HUES48 (cell line): ENCODE measurements around the gene CMTM5.

Experiments
- H3K27ac ChIP-seq: one replicate; pipeline ENCODE4 v1.7.0; 2013; ENCODE audit warnings: low read depth, low read length, inconsistent platforms
- H3K27me3 ChIP-seq: 2 replicates; pipeline ENCODE4 v1.6.1; 2013; ENCODE audit warnings: mild to moderate bottlenecking, low read length; ENCODE audit not compliant: control insufficient read depth, insufficient read depth
- H3K36me3 ChIP-seq: 2 replicates; pipeline ENCODE4 v1.6.1; 2013; ENCODE audit warnings: low read length; ENCODE audit not compliant: control insufficient read depth, insufficient read depth
- H3K4me1 ChIP-seq: 2 replicates; pipeline ENCODE4 v1.6.1; 2013; ENCODE audit warnings: mild to moderate bottlenecking, low read length; ENCODE audit not compliant: control insufficient read depth, insufficient read depth
- H3K4me3 ChIP-seq: 2 replicates; pipeline ENCODE4 v1.5.1; 2013; ENCODE audit warnings: mild to moderate bottlenecking, low read depth, low read length
- H3K9ac ChIP-seq: 2 replicates; pipeline ENCODE4 v1.6.1; 2013; ENCODE audit warnings: mild to moderate bottlenecking, low read depth, low read length, moderate library complexity
- H3K9me3 ChIP-seq: 2 replicates; pipeline ENCODE4 v1.6.1; 2013; ENCODE audit warnings: low read length; ENCODE audit not compliant: control insufficient read depth, insufficient read depth

The CMTM5 gene

DNA sequence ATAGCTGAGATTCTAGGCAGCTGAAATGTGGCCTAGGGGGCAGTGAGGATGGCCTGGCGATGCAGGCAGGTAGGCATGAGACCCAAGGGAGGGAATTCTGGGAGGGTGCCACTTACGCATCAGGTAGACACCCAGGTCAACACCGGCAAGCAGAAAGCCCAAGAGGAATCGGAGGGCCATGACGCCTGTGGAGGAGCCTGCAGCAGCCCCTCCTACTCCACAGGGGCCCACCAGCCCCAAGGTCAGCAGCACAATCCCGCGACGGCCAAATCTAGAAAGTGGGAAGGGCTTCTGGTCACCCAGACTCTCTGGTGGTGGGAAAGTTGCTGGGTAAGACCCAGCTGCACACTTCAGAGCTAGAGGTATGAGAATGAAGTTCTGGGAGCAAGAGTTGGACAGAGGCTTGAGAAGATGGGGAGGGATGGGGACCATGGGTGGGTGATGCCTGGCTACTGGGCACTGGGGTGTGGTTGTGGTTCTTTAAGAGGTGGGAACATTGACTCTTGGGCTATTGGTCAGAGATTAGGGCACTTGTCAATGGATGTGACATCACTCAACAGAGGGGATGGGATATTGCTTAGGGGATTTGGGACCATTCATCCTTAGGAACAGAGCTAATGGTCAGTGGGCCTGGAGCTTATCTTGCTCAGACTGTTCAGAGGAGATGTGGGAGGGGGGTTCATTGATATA, 27.5 kb upstream of the CMTM5 start:
- Histone ChIP-seq H3K4me1 (no peaks in the 10 kb centered on the region), H3K36me3 (no peaks in the 10 kb centered on the region), H3K4me3 (no peak overlapping the region), H3K9ac (no peak overlapping the region), H3K9me3 (no peaks in the 10 kb centered on the region), H3K27ac (no peak overlapping the region), H3K27me3 (peaks cover 26% of the 10 kb centered on the region)

- Histone ChIP-seq H3K9ac (no peak overlapping the region), H3K27me3 (peaks cover 26% of the 10 kb centered on the region), H3K36me3 (peaks cover 7% of the 10 kb centered on the region), H3K4me1 (no peaks in the 10 kb centered on the region), H3K27ac (no peak overlapping the region), H3K9me3 (no peaks in the 10 kb centered on the region), H3K4me3 (peak overlapping the region; percentile 80)
Measured at GRCh38 chr14:23351681-23352505, 25.0 kb upstream of the CMTM5 start.

DNA sequence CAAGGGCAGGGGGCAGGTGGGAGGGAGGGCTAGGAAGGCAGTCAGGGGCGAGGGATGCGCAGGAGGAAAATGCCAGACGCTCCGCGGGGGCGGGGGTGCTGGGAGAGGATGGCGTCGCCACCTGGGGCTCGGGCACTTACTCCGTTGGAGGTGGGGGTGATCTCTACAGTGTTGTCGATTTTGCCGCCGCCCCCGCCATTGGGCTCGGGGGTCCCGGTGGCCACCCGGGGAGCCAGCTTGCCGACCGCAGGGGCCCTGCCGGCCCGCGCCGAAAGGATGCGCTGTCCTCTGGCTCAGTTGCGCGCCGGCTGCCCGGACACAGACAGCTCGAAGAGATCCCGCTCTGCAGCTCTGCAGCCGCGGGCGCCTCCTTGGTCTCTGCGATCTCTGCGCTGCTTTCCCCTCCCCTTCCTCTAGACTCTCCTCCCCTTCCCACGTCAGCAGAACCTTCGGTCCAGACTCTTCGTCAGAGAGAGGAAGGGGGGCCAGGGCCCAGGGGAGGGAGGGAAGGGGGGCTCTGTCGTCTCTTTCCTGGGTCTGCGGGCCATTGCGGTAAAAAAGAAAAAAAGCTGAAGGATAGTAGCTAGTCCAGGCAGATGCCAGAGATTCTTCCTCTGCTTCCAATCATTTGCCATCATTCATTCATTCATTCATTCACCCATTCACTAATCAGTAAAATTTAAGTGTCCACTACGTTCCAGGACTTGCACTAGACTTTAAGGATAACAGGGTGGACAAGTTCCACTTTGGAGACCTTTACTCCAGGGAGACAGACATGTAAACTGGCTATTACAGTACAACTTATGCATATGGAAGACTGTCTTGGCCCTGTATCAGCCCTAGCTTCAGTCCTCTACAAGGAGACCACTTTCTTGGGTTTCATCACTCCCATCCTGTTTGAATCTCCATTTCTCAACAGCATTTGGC, 24.1 kb upstream of the CMTM5 start, which contains the start of gene SLC22A17:
SLC22A17 (minus strand) TSS at position 382 of the 927 bp plus-strand sequence.
- H3K36me3 ChIP-seq: peaks cover 16% of the 10 kb centered on the region
- no peaks in the 10 kb centered on the region for H3K4me1 ChIP-seq
- H3K27me3 ChIP-seq: peaks cover 26% of the 10 kb centered on the region
- no peaks in the 10 kb centered on the region for H3K9me3 ChIP-seq
- peak within 1 kb of the TSS; percentile 80 for H3K4me3 ChIP-seq
- H3K9ac ChIP-seq: no peak within 1 kb of the TSS
- H3K27ac ChIP-seq: peak within 1 kb of the TSS; percentile 64

- no peak overlapping the region for H3K27ac ChIP-seq
Measured at GRCh38 chr14:23353433-23353780, 23.4 kb upstream of the CMTM5 start.

GRCh38 chr14:23354990-23355389, 21.9 kb upstream of the CMTM5 start:
- no peak overlapping the region for H3K9ac ChIP-seq

More at GRCh38 chr14:23353433-23353780, 23.4 kb upstream of the CMTM5 start:
- Histone ChIP-seq H3K36me3 (peaks cover 22% of the 10 kb centered on the region), H3K9ac (no peak overlapping the region), H3K9me3 (no peaks in the 10 kb centered on the region), H3K4me1 (no peaks in the 10 kb centered on the region), H3K4me3 (0 out of 2 replicates have a peak overlapping the region, but pooled peaks have one; percentile 80), H3K27me3 (peaks cover 26% of the 10 kb centered on the region)

GRCh38 chr14:23355871-23356435, 20.9 kb upstream of the CMTM5 start:
- H3K4me3 ChIP-seq: no peak overlapping the region
- H3K9me3 ChIP-seq: no peaks in the 10 kb centered on the region
- H3K4me1 ChIP-seq: no peaks in the 10 kb centered on the region
- no peak overlapping the region for H3K27ac ChIP-seq
- no peak overlapping the region for H3K9ac ChIP-seq
- H3K36me3 ChIP-seq: peaks cover 38% of the 10 kb centered on the region
- peaks cover 23% of the 10 kb centered on the region for H3K27me3 ChIP-seq

More at GRCh38 chr14:23354990-23355389, 21.9 kb upstream of the CMTM5 start:
- Histone ChIP-seq H3K4me3 (no peak overlapping the region), H3K27me3 (peaks cover 26% of the 10 kb centered on the region), H3K4me1 (no peaks in the 10 kb centered on the region), H3K36me3 (peaks cover 34% of the 10 kb centered on the region), H3K27ac (no peak overlapping the region), H3K9me3 (no peaks in the 10 kb centered on the region)

DNA sequence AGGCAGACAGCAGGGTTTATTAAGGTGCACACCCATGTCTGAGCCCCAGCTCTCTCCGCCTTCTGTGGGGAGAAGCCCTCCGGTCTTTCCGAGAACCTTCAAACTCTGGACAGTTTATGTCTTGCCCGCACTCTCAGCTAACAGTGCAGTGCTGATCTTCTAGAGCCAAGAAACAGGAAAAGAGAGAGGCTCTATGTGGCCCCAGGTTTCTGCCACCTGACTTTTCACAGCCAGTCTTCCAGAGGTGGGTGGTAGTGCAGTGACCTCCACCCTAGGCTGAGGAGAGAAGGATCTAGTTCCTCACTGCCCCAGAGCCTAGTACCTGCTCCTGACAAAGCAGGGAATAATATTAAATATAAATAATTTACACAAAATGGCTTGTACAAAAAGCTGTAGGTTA, 20.2 kb upstream of the CMTM5 start:
- no peak overlapping the region for H3K27ac ChIP-seq
- H3K4me1 ChIP-seq: no peaks in the 10 kb centered on the region
- H3K4me3 ChIP-seq: no peak overlapping the region
- no peak overlapping the region for H3K9ac ChIP-seq
- no peaks in the 10 kb centered on the region for H3K9me3 ChIP-seq
- peaks cover 16% of the 10 kb centered on the region for H3K27me3 ChIP-seq
- H3K36me3 ChIP-seq: peaks cover 41% of the 10 kb centered on the region

- Histone ChIP-seq H3K27ac (no peak overlapping the region), H3K9ac (no peak overlapping the region), H3K4me1 (no peaks in the 10 kb centered on the region), H3K4me3 (no peak overlapping the region), H3K36me3 (peaks cover 44% of the 10 kb centered on the region), H3K27me3 (peaks cover 13% of the 10 kb centered on the region), H3K9me3 (no peaks in the 10 kb centered on the region)
Measured at GRCh38 chr14:23357261-23357660, 19.6 kb upstream of the CMTM5 start.

DNA sequence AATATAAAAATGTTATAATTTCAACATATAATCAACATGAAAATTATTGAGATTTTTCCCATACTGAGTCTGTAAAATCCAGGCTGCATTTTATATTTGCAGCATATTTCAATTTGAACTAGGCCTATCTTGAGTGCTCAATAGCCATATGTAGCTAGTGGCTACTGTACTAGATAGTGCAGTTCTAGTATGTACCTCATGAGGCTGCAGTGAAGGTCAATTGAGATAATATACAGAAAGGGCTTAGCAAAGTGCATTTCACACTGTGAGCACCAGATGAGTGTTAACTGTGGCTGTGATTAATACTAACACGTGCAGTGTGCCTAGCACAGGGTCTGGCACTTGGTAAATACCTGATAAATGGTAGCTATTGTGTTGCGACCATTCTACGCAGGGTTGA, 18.8 kb upstream of the CMTM5 start:
- H3K36me3 ChIP-seq: peaks cover 44% of the 10 kb centered on the region
- no peaks in the 10 kb centered on the region for H3K9me3 ChIP-seq
- H3K9ac ChIP-seq: no peak overlapping the region
- H3K27ac ChIP-seq: no peak overlapping the region
- H3K27me3 ChIP-seq: peaks cover 12% of the 10 kb centered on the region
- peaks cover under 1% of the 10 kb centered on the region; the same call in 1 of the 2 replicates for H3K4me1 ChIP-seq
- no peak overlapping the region for H3K4me3 ChIP-seq

- H3K4me1 ChIP-seq: peaks cover 7% of the 10 kb centered on the region
- no peak overlapping the region for H3K27ac ChIP-seq
- no peak overlapping the region for H3K4me3 ChIP-seq
Measured at GRCh38 chr14:23358553-23359166, 18.2 kb upstream of the CMTM5 start.

More at GRCh38 chr14:23358553-23359166, 18.2 kb upstream of the CMTM5 start:
- H3K9ac ChIP-seq: no peak overlapping the region
- peaks cover 6% of the 10 kb centered on the region for H3K27me3 ChIP-seq
- peaks cover 44% of the 10 kb centered on the region for H3K36me3 ChIP-seq
- H3K9me3 ChIP-seq: no peaks in the 10 kb centered on the region
